Right atrium auricular region (tissue), 2 donors: ENCODE data around the gene MAPKBP1. TPM values are rescaled to one million over a fixed set of nuclear protein-coding genes. Genes with fewer than 3 reads are reported as not detected.

Experiments used
- DNase-seq: peaks from one replicate; pipeline ENCODE4 v3.0.0-alpha.2; 2019; ENCODE audit warnings: low spot score
- H3K27ac ChIP-seq, 2 donors: fragments of 200-600 bp; sonication (generic); 1 replicate in 1 of 2; 2 replicates in 1 of 2; pipeline ENCODE4 v1.5.1; 2016 to 2019
- H3K27me3 ChIP-seq, 2 donors: fragments of 200-600 bp; sonication (generic); one replicate each; pipeline versions ENCODE4 v1.5.1 to v1.6.0; 2017 to 2019
- H3K36me3 ChIP-seq: fragments of 200-600 bp; sonication (generic); one replicate; pipeline ENCODE4 v1.5.1; 2016
- H3K4me1 ChIP-seq, 2 donors: fragments of 200-600 bp; sonication (generic); one replicate each; pipeline versions ENCODE4 v1.5.1 to v1.6.0; 2017 to 2019
- H3K4me3 ChIP-seq, 2 donors: fragments of 200-600 bp; sonication (generic); 1 replicate in 1 of 2; 2 replicates in 1 of 2; pipeline ENCODE4 v1.5.1; 2017 to 2019; ENCODE audit warnings: mild to moderate bottlenecking in 1 of 2, moderate library complexity in 1 of 2
- H3K9me3 ChIP-seq, 2 donors: fragments of 200-600 bp; sonication (generic); one replicate each; pipeline ENCODE4 v1.5.1; 2019
- CTCF ChIP-seq, 2 donors: fragments of 200-600 bp; sonication (generic); IDR thresholded peaks; one replicate each; pipeline ENCODE4 v1.5.1; 2019; ENCODE audit warnings: antibody characterized with exemption in 2 of 2
- microRNA-seq, 2 donors: library from miRNA; unstranded; fragments of <30 nt; microRNA quantifications; one replicate each; pipeline ENCODE4, GENCODE V29; 2016 to 2017; ENCODE audit warnings: borderline number of aligned reads in 2 of 2, borderline replicate concordance in 1 of 2
- total RNA-seq, 2 donors: library from RNA; depleted of rRNA; stranded (reverse); fragments of >200 nt; gene quantifications; one replicate each; pipeline ENCODE4 v1.1.0, GENCODE V29; 2016

MAPKBP1 gene
- total RNA-seq, 2 donors from 2014 or later: 10.5 TPM

- TF ChIP-seq CTCF (IDR thresholded peaks at IDR 0.05): no peak
- H3K4me3 ChIP-seq: no peak overlapping the region
- H3K27me3 ChIP-seq: no peaks in the 10 kb centered on the region
- H3K27ac ChIP-seq: no peak overlapping the region
- peaks cover 0 to 10% of the 10 kb centered on the region in 2 donors for H3K4me1 ChIP-seq
- no peaks in the 10 kb centered on the region for H3K36me3 ChIP-seq
- H3K9me3 ChIP-seq: no peaks in the 10 kb centered on the region
- no peak for DNase-seq
These were observed 102.4 kb downstream of the MAPKBP1 start for GRCh38 chr15:41876689-41877088.

Small RNAs within 50 kb of the gene (microRNA-seq; reads per million reads assigned to microRNA genes)
- 0 reads per million in 2 donors for gene MIR4310

Other genes starting within 250 kb of the MAPKBP1 start
- 10 to 100 TPM; 10.4 to 25.3 TPM for gene RPAP1, start 230.2 kb upstream of the MAPKBP1 start, total RNA-seq
- 1 to 10 TPM; 4.1 to 8.5 TPM for gene TYRO3, start 215.3 kb upstream of the MAPKBP1 start, total RNA-seq
- 10 to 100 TPM; 40.1 to 40.3 TPM for gene MGA, start 114.1 kb upstream of the MAPKBP1 start, total RNA-seq
- gene JMJD7, start 53.6 kb downstream of the MAPKBP1 start, total RNA-seq: 10 to 100 TPM in 1 of 2 donors, 1 to 10 TPM in 1; 6.4 to 11.7 TPM
- gene PLA2G4B, start 64.4 kb downstream of the MAPKBP1 start, total RNA-seq: 1 to 10 TPM; 1.3 to 1.4 TPM
- 1 to 10 TPM in 1 of 2 donors, under 1 TPM in 1; 0.63 to 1.3 TPM for gene SPTBN5, start 119.6 kb downstream of the MAPKBP1 start, total RNA-seq
- gene EHD4, start 198.1 kb downstream of the MAPKBP1 start, total RNA-seq: 10 to 100 TPM; 22.2 to 26.3 TPM
- gene PLA2G4E, start 246.6 kb downstream of the MAPKBP1 start, total RNA-seq: under 1 TPM in 1 of 2 donors, not detected in 1; 0.11 TPM